Esophagus mucosa (tissue), 1 donor: ENCODE data around the gene RARS2. TPM values are rescaled to one million over a fixed set of nuclear protein-coding genes. Genes with fewer than 3 reads are reported as not detected.

ENCODE experiments used
- ATAC-seq: fragments of 200-7000 bp; cut with Tn5 transposase; one replicate; pipeline ENCODE4 v1.9.1; 2020
- total RNA-seq: library from RNA; stranded (reverse); gene quantifications from one replicate; pipeline ENCODE4 v1.2.4, GENCODE V29; 2023
- donor health status: DM: yes; HTN: yes; CAD: no.

Gene RARS2
- total RNA-seq, 1 donor from 2014 or later, result 24.0 TPM

GRCh38 chr6:87573307-87574024 is 16.3 kb downstream of the RARS2 start:
- ATAC-seq, result no peak

GRCh38 chr6:87572883-87573282 is 16.9 kb downstream of the RARS2 start:
- no peak for ATAC-seq

DNA sequence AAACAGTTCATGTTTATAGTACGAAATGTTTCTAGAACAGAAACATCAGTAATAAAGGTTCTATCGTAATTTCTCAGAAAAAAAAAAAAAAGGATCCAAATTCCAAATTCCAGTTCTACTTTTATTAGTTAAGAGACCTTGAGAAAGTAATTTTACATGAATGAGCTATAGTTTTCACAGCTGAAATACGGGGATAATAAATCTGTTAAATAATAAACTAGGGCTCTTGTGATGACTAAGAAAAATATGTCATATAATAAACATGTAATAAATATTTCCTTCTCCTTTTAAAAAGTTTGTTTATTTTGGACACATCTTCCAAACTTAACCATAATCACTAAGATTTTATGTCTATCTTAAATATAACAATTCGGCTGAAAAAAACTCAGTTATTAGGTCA is 17.8 kb downstream of the RARS2 start:
- no peak for ATAC-seq

- no peak for ATAC-seq
Observed at GRCh38 chr6:87561017-87561416, 28.8 kb downstream of the RARS2 start.

GRCh38 chr6:87558446-87558845 is 31.3 kb downstream of the RARS2 start:
- no peak for ATAC-seq

DNA sequence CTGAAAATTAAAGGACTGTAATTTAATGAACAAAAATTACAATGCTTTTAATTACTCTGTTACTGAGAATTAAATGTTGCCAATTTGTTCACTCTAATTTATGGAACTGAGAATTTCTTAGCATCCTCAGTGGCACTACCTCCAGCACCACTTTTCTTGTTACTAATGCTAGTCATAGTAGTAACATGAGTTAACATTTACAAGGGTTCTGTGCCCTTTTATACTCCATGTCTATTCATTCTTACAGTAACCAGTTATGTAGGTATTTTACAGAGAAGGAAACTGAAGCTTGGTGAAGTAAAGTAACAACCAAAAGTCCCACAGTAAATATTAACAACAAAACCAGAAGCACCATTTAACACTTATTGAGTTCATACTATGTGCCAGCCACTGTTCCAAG is 34.3 kb downstream of the RARS2 start:
- ATAC-seq, result no peak

- ATAC-seq, result no peak
Observed at GRCh38 chr6:87553159-87553765, 36.5 kb downstream of the RARS2 start.

GRCh38 chr6:87551799-87552198 is 38.0 kb downstream of the RARS2 start:
- no peak for ATAC-seq

DNA sequence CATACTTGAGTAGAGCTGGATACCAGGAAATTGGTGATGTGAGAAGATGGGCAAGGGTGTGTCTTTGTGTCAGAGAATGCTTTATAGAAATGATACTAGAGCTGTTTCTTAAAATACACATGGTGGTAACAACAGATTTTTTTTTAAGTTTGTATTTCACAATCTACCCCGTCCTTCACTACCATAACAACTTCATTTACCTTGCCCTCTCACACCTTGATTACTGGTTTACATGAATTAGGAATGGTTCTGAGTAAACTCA is 45.4 kb downstream of the RARS2 start:
- no peak for ATAC-seq

- no peak for ATAC-seq
Observed at GRCh38 chr6:87543696-87544473, 45.9 kb downstream of the RARS2 start.

GRCh38 chr6:87541744-87542143 is 48.0 kb downstream of the RARS2 start:
- ATAC-seq, result no peak

DNA sequence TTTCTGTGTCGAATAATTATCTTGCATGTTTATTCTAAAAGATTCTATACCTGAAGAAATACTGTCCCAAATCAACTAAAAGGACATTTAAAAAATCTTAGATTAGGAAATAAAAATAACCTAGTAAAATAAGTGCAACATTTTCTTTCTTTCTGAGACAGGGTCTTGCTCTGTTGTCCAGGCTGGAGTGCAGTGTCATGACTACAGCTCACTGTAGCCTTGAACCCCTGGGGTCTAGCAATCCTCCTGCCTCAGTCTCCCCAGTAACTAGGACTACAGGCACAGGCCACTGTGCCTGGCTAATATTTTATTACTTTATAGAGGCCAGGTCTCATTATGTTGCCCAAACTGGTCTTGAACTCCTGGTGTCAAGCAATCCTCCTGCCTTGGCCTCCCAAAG is 48.7 kb downstream of the RARS2 start:
- no peak for ATAC-seq

DNA sequence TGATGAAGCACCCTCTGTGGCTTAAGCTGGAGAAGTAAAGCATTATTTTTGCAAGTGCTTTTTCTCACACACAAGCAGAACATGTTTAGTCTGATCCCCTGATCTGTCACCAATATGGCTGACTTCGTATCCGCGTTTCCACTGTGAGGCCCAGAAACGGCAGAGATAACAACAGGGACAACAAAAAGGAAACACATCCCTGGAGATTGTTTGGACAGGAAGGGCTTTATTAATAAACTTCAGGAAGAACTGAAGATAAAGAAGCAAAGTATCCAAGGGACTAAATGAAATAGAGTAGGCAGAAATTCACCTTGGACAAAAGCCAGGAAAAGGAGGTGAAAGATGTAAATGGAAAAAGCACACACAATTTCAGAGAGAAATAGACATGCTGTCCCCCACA is 49.2 kb downstream of the RARS2 start:
- ATAC-seq, result no peak

GRCh38 chr6:87539554-87539953 is 50.2 kb downstream of the RARS2 start:
- no peak for ATAC-seq

DNA sequence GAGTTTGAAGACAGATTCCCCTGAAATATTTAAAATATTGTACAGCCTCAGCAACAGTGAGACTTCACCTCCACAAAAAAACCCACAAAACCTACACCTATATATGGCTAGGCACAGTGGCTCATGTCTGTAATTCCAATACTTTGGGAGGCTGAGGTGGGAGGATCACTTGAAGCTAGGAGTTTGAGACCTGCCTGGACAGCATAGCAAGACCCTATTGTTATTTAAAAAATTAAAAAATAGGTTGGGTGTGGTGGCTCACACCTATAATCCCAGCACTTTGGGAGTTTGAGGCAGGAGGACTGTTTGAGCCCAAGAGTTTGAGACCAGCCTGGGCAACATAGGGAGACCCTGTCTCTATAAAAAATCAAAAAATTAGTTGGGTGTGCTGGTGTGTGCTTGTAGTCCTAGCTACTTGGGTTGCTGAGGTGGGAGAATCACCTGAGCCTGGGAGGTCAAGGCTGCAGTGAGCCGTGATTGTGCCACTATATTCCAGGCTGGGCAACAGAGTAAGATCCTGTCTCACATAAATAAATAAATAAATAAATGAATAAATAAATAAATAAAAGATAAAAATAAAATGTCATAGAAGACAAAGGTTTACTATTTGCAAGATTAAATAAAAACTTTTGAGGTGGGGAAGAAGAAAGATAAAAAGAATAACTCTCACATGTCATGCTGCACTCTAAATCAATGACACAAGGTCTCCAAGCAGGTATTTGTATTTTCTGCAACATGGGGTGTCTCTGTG is 51.1 kb downstream of the RARS2 start:
- no peak for ATAC-seq

DNA sequence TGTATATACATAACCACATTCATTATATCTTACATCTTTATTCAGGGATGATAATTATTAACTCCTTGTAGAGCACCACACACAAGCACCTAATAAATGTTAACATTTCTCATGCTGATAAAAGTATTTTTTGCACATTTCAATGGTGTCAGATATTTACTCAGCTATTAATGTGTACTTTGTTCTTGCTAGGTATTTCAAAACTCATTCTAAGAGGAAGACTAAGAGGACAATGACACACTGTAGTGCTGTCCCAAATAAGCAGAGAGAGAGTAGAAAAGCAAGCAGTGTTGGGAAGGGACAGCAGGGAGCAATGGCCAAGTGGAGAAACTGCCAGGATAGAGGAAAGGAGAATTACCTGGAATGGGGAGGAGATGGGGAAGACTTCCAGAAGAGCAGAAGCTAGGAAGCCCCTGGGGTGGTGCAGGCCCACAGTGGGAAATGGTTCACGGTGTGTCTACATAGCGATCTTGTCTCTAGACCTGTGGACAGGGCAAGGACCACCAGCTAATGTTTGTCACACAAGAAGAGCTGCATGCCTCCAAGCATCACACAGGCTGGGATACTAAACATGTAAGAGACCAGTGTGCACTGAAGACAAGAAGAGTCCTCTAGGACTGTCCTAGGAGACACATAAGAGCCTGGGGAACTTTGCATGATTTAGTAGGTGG is 55.3 kb downstream of the RARS2 start:
- no peak for ATAC-seq

DNA sequence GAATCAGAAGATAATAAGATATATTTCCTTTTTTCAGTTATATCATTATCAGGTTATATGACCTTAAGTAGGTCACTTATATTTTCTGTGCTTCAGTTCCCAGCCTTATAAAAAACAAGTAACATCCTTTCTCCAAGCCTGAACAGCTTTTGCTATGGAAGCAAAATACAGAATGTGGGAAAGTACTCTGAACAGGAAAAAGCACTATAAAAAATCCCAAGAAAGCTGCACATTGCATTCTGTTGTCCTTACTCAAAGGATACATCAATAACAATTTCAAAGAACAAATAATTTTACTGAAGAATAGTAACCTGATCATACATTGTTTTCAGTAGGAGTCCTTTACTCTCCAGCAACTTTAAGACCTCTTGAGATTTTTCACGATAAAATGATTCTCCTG is 60.6 kb downstream of the RARS2 start:
- ATAC-seq, result no peak

GRCh38 chr6:87522686-87523085 is 67.1 kb downstream of the RARS2 start:
- no peak for ATAC-seq

DNA sequence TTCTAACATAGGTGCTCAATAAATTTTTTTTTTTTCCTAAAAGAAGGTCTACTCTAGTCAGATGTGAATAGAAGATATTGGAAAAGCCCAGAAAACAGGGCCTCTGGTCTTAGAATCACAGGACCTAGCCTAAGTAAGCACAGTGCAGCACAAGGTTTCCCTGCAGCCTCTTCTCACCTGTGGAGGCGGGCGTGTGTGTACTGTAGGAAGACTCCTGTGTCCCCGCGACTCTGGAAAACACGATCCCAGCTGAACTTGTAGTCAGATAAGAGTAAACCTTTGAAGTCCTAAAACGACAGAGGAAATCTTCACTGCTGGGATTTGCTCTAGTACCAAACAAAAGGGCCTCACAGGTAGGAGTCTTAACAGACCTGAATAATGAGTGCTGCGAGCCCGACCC is 71.3 kb downstream of the RARS2 start:
- ATAC-seq, result no peak

GRCh38 chr6:87514831-87515230 is 75.0 kb downstream of the RARS2 start:
- ATAC-seq, result no peak

- no peak for ATAC-seq
Observed at GRCh38 chr6:87504441-87504840, 85.3 kb downstream of the RARS2 start.

DNA sequence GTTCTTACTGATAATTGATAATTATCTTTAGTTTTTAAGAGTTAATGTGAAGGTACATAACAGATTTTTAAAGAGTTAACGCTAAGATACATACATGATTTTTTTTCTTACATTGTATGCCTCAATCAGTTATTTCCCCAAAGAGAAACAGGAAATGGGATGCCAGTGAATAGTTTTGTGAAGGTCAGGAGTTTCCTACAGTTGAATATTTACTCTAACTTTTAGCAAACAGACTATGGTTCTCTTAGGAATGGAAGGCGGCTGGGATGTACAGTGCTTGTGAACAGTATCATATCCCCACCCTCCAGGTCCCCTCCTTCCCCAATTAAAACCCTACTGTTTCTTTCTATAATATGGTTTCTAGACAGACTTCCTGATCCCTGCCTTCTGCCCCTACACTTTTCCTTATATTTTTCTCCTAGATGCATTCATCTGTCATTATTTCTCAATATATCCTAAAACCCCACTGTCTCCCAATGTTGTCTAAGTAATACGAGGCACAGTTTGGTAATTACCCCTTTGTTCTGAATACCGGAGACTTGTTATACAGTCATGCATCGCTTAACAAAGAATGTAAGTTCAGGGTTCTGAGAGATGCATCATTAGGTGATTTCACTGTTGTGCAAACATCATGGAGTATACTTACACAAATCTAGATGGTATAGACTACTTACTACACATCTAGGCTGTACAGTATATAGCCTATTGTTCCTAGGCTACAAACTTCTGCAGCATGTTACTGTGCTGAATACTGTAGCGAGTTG is 87.8 kb downstream of the RARS2 start:
- peak; percentile 23 for ATAC-seq
